Muscle layer of duodenum (tissue), 2 donors: Measurements from ENCODE around the gene PTTG1IP.

ENCODE experiments used
- H3K27ac ChIP-seq: one replicate; pipeline ENCODE4 v1.7.0; 2013; ENCODE audit warnings: mild to moderate bottlenecking, low read length
- H3K27me3 ChIP-seq: one replicate; pipeline ENCODE4 v1.7.0; 2013; ENCODE audit warnings: low read depth, mild to moderate bottlenecking, control low read depth, low read length
- H3K36me3 ChIP-seq, 2 donors: one replicate each; pipeline ENCODE4 v1.7.0; 2013; ENCODE audit warnings: low read length in 2 of 2, control low read depth in 1 of 2, mild to moderate bottlenecking in 1 of 2; ENCODE audit not compliant: insufficient read depth in 2 of 2, control insufficient read depth in 1 of 2
- H3K4me1 ChIP-seq, 2 donors: one replicate each; pipeline ENCODE4 v1.7.0; 2013; ENCODE audit warnings: low read length in 2 of 2, mild to moderate bottlenecking in 2 of 2, control low read depth in 1 of 2, moderate library complexity in 1 of 2; ENCODE audit not compliant: insufficient read depth in 2 of 2, control insufficient read depth in 1 of 2
- H3K4me3 ChIP-seq, 2 donors: one replicate each; pipeline ENCODE4 v1.7.0; 2013; ENCODE audit warnings: low read length in 2 of 2, low read depth in 1 of 2, mild to moderate bottlenecking in 1 of 2
- H3K9me3 ChIP-seq, 2 donors: one replicate each; pipeline ENCODE4 v1.7.0; 2013; ENCODE audit warnings: low read length in 2 of 2, control low read depth in 1 of 2, mild to moderate bottlenecking in 1 of 2; ENCODE audit not compliant: control insufficient read depth in 1 of 2
- donor health status: healthy.

Gene PTTG1IP

GRCh38 chr21:44844256-44844655, 29.2 kb downstream of the PTTG1IP start:
- Histone ChIP-seq H3K27me3 (no peaks in the 10 kb centered on the region), H3K4me3 (no peak overlapping the region), H3K27ac (no peak overlapping the region), H3K4me1 (peaks cover 7 to 19% of the 10 kb centered on the region in 2 donors), H3K36me3 (peaks cover under 1 to 8% of the 10 kb centered on the region in 2 donors), H3K9me3 (no peaks in the 10 kb centered on the region)

GRCh38 chr21:44842721-44843445, 30.6 kb downstream of the PTTG1IP start:
- H3K27ac ChIP-seq: no peak overlapping the region
- H3K4me3 ChIP-seq: no peak overlapping the region
- H3K4me1 ChIP-seq: peaks cover 7 to 19% of the 10 kb centered on the region in 2 donors
- no peaks in the 10 kb centered on the region for H3K9me3 ChIP-seq
- H3K27me3 ChIP-seq: no peaks in the 10 kb centered on the region
- no peaks in the 10 kb centered on the region for H3K36me3 ChIP-seq

GRCh38 chr21:44842087-44842486, 31.4 kb downstream of the PTTG1IP start:
- Histone ChIP-seq H3K9me3 (no peaks in the 10 kb centered on the region), H3K27me3 (no peaks in the 10 kb centered on the region), H3K4me1 (peaks cover 7 to 19% of the 10 kb centered on the region in 2 donors), H3K27ac (no peak overlapping the region), H3K36me3 (no peaks in the 10 kb centered on the region), H3K4me3 (no peak overlapping the region)

- no peaks in the 10 kb centered on the region for H3K27me3 ChIP-seq
- no peaks in the 10 kb centered on the region for H3K36me3 ChIP-seq
- H3K4me1 ChIP-seq: peaks cover 0 to 13% of the 10 kb centered on the region in 2 donors
- no peak overlapping the region for H3K27ac ChIP-seq
- no peaks in the 10 kb centered on the region for H3K9me3 ChIP-seq
- H3K4me3 ChIP-seq: no peak overlapping the region
These were observed 32.7 kb downstream of the PTTG1IP start for GRCh38 chr21:44840771-44841170.

- Histone ChIP-seq H3K27me3 (no peaks in the 10 kb centered on the region), H3K27ac (no peak overlapping the region), H3K9me3 (no peaks in the 10 kb centered on the region), H3K36me3 (no peaks in the 10 kb centered on the region), H3K4me3 (no peak overlapping the region), H3K4me1 (peaks cover 0 to 7% of the 10 kb centered on the region in 2 donors)
These were observed 34.5 kb downstream of the PTTG1IP start for GRCh38 chr21:44838951-44839350.

- H3K27ac ChIP-seq: no peak overlapping the region
- H3K4me3 ChIP-seq: no peak overlapping the region
- H3K4me1 ChIP-seq: peaks cover 0 to 7% of the 10 kb centered on the region in 2 donors
- no peaks in the 10 kb centered on the region for H3K9me3 ChIP-seq
- H3K36me3 ChIP-seq: no peaks in the 10 kb centered on the region
- no peaks in the 10 kb centered on the region for H3K27me3 ChIP-seq
These were observed 35.2 kb downstream of the PTTG1IP start for GRCh38 chr21:44838039-44838895.

GRCh38 chr21:44837537-44837936, 36.0 kb downstream of the PTTG1IP start:
- H3K4me3 ChIP-seq: no peak overlapping the region
- peaks cover 0 to 7% of the 10 kb centered on the region in 2 donors for H3K4me1 ChIP-seq
- no peaks in the 10 kb centered on the region for H3K36me3 ChIP-seq
- H3K27ac ChIP-seq: no peak overlapping the region
- no peaks in the 10 kb centered on the region for H3K9me3 ChIP-seq
- H3K27me3 ChIP-seq: no peaks in the 10 kb centered on the region

- H3K9me3 ChIP-seq: no peaks in the 10 kb centered on the region
- no peaks in the 10 kb centered on the region for H3K36me3 ChIP-seq
- no peak overlapping the region for H3K27ac ChIP-seq
- no peaks in the 10 kb centered on the region for H3K27me3 ChIP-seq
- peaks cover 0 to 7% of the 10 kb centered on the region in 2 donors for H3K4me1 ChIP-seq
- H3K4me3 ChIP-seq: no peak overlapping the region
These were observed 36.6 kb downstream of the PTTG1IP start for GRCh38 chr21:44836666-44837471.

GRCh38 chr21:44836349-44836665, 37.2 kb downstream of the PTTG1IP start:
- Histone ChIP-seq H3K27ac (no peak overlapping the region), H3K36me3 (no peaks in the 10 kb centered on the region), H3K27me3 (no peaks in the 10 kb centered on the region), H3K4me1 (peaks cover 0 to 7% of the 10 kb centered on the region in 2 donors), H3K9me3 (no peaks in the 10 kb centered on the region), H3K4me3 (no peak overlapping the region)

- no peaks in the 10 kb centered on the region for H3K36me3 ChIP-seq
These were observed 37.9 kb downstream of the PTTG1IP start for GRCh38 chr21:44835647-44835973.

GRCh38 chr21:44834951-44835646, 38.4 kb downstream of the PTTG1IP start:
- Histone ChIP-seq H3K9me3 (no peaks in the 10 kb centered on the region), H3K36me3 (no peaks in the 10 kb centered on the region), H3K4me3 (no peak overlapping the region), H3K4me1 (peaks cover 0 to 7% of the 10 kb centered on the region in 2 donors), H3K27ac (no peak overlapping the region), H3K27me3 (no peaks in the 10 kb centered on the region)

More at GRCh38 chr21:44835647-44835973, 37.9 kb downstream of the PTTG1IP start:
- Histone ChIP-seq H3K27me3 (no peaks in the 10 kb centered on the region), H3K4me3 (no peak overlapping the region), H3K4me1 (peaks cover 0 to 7% of the 10 kb centered on the region in 2 donors), H3K9me3 (no peaks in the 10 kb centered on the region), H3K27ac (no peak overlapping the region)
